Measurements from ENCODE around the gene CXCR6. TPM values are rescaled to one million over a fixed set of nuclear protein-coding genes. Genes with fewer than 3 reads are reported as not detected.

Gene CXCR6
- polyA plus RNA-seq, 2 of the 4 experiments (the other 2 are of a cell fraction), result not detected

DNA sequence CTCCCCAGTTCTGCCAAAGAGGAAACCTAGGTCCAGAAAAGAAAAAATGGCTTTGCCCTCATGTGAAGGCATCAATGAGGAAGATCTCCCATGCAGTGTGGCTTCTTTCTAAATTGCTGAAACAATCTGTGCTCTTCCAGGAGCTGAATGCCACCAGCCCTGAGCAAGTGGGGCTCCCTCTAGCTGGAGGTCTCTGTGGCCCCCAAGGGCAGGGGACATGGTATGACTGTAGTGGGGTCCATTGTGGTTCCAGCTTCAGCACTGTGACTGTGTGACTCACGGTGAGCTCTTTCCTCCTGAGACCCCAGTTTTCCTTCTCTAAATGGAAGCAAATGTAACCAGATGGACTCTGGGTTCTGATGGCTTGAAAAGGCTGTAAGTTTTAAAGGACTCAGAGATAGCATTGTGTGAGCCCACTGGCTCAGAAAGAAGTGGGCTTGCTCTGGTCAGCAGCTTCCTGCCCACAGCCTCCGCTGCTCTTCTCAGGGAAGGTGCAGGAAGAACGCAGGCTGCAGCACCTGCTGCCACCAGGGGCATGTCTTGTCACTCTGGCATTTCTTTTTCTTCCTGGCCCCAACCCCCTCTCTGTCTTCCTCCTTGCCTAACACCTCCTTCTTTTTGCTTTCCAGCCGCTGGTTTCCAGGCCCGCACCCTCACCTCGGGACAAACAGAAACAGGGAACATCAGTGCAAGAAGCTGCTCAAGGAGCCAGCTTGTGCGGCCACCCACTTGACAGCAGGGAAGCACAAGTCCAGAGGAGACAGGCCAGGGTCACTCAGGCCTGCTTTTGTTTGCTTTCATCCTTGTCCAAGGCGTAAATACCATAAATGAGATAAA, 5.8 kb upstream of the CXCR6 start:
- Histone ChIP-seq H3K4me3 (no peak overlapping the region), H3K4me1 (no peaks in the 10 kb centered on the region), H3K9me3 (no peaks in the 10 kb centered on the region), H3K27ac (no peak overlapping the region), H3K4me2 (no peak overlapping the region)
- FAIRE-seq (no peak), ATAC-seq (no peak), DNase-seq (ENCODE audit: low read depth in 1 of 2, low spot score in 1 of 2) (no peak)
- 93% methylated on average over 7 of the region's 8 CpGs for WGBS (ENCODE audit: missing lambda C conversion rate)
- ChIA-PET POLR2A (no interaction called here), CTCF (interaction anchor here (0.7 to 8.9 kb wide), 12 partner anchors 8 to 440 kb away, joined by 3 to 192 read pairs (median 3); no protein-coding TSS in a partner anchor)
- TF ChIP-seq MAZ (IDR thresholded peaks at IDR 0.05; ENCODE audit: borderline replicate concordance, low read depth, low read length) (no peak), NR3C1 (IDR thresholded peaks at IDR 0.05) (no peak), FOXS1 (CRISPR knock-in tag; IDR thresholded peaks at IDR 0.05) (no peak), TP53 (CRISPR knock-in tag; IDR thresholded peaks at IDR 0.05) (no peak), CHD2 (IDR thresholded peaks at IDR 0.05; ENCODE audit: low read length, partially characterized antibody) (no peak), CEBPB (IDR thresholded peaks at IDR 0.05) (no peak), NPAS2 (CRISPR knock-in tag; IDR thresholded peaks at IDR 0.05; ENCODE audit: borderline replicate concordance) (no peak), MAFK (IDR thresholded peaks at IDR 0.05; ENCODE audit: partially characterized antibody) (no peak), E2F6 (IDR thresholded peaks at IDR 0.05; ENCODE audit: borderline replicate concordance, low read depth) (no peak), HDAC2 (IDR thresholded peaks at IDR 0.05) (no peak), JUNB (IDR thresholded peaks at IDR 0.05) (no peak), USF2 (IDR thresholded peaks at IDR 0.05) (no peak), GATA3 (IDR thresholded peaks at IDR 0.05; ENCODE audit: borderline replicate concordance) (no peak), ZNF302 (CRISPR knock-in tag; IDR thresholded peaks at IDR 0.05) (no peak), REST (IDR thresholded peaks at IDR 0.05) (no peak), RNF2 (IDR thresholded peaks at IDR 0.05; ENCODE audit: borderline replicate concordance, low read depth) (no peak), POLR2A (IDR thresholded peaks at IDR 0.05; ENCODE audit: low read length) (no peak), KDM5A (IDR thresholded peaks at IDR 0.05) (no peak), ZC3H11A (IDR thresholded peaks at IDR 0.05) (no peak)
- TF ChIP-seq, protein P1, sequence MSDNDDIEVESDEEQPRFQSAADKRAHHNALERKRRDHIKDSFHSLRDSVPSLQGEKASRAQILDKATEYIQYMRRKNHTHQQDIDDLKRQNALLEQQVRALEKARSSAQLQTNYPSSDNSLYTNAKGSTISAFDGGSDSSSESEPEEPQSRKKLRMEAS (IDR thresholded peaks at IDR 0.05), result no peak

- WGBS (ENCODE audit: missing lambda C conversion rate), result 86% methylated on average over 4 of the region's 4 CpGs
- CTCF ChIA-PET, result interaction anchor here (0.7 to 8.9 kb wide), 20 partner anchors 8 to 444 kb away, joined by 3 to 192 read pairs (median 4); no protein-coding TSS in a partner anchor
- H3K9me3 ChIP-seq, result no peaks in the 10 kb centered on the region
- H3K4me3 ChIP-seq, result no peak overlapping the region
- POLR2A ChIA-PET, result no interaction called here
- no peak overlapping the region for H3K4me2 ChIP-seq
- no peaks in the 10 kb centered on the region for H3K4me1 ChIP-seq
- DNase-seq (ENCODE audit: low read depth in 1 of 2, low spot score in 1 of 2) (no peak), FAIRE-seq (no peak), ATAC-seq (no peak)
- H3K27ac ChIP-seq, result no peak overlapping the region
- TF ChIP-seq JUN (IDR thresholded peaks at IDR 0.05) (no peak), PBX3 (IDR thresholded peaks at IDR 0.05) (no peak), HEYL (CRISPR knock-in tag; IDR thresholded peaks at IDR 0.05) (no peak), REST (IDR thresholded peaks at IDR 0.05) (no peak), NPAS2 (CRISPR knock-in tag; IDR thresholded peaks at IDR 0.05; ENCODE audit: borderline replicate concordance) (no peak), POLR2A (IDR thresholded peaks at IDR 0.05; ENCODE audit: low read length) (no peak), EHF (CRISPR knock-in tag; IDR thresholded peaks at IDR 0.05) (no peak), FOXS1 (CRISPR knock-in tag; IDR thresholded peaks at IDR 0.05) (no peak), ZSCAN20 (CRISPR knock-in tag; IDR thresholded peaks at IDR 0.05) (no peak), HES2 (IDR thresholded peaks at IDR 0.05) (no peak)
These were observed 5.2 kb upstream of the CXCR6 start for GRCh38 chr3:45938043-45938435.
